ENCODE data around the gene ZCCHC9.

ZCCHC9 gene

DNA sequence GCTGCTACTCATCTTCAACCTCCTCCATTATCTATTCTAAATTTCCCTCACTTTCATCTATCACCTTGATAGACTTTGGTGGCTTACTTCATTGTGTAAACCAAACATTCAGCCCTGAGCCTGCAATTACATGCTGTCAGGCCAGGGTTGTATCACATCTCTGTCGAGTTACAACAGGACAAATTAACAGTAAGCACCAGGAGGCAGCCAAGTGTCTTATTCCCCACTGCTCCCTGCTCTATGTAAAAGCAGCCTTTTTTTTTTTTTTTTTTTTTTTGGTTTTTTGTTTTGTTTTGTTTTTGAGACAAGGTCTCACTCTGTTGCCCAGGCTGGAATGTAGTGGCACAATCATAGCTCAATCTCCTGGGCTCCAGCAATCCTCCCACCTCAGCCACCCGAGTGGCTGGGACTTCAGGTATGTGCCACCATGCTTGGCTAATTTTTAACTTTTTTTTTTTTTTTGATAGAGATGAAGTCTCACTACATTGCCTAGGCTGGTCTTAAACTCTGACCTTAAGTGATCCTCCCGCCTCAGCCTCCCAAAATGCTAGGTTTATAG is 15.2 kb upstream of the ZCCHC9 start:
- Histone ChIP-seq H3K18ac (ENCODE audit: low read length) (no peak overlapping the region), H3K9me3 (replicated peaks in 1 of 2; ENCODE audit: control insufficient read depth in 2 of 2, insufficient read depth in 1 of 2, low read depth in 1 of 2, low read length in 2 of 2) (peaks cover 0 to 8% of the 10 kb centered on the region in 2 donors), H2BK5ac (ENCODE audit: low read length) (no peak overlapping the region), H3K27ac (replicated peaks; ENCODE audit: low read length) (no peak overlapping the region), H2BK120ac (ENCODE audit: low read depth, low read length) (no peak overlapping the region), H3K36me3 (replicated peaks in 1 of 2; ENCODE audit: control insufficient read depth in 2 of 2, insufficient read depth in 2 of 2, low read length in 2 of 2) (peaks cover 0 to 2% of the 10 kb centered on the region in 2 donors), H3K9ac (ENCODE audit: low read depth, low read length, poor library complexity) (no peak overlapping the region), H3K27me3 (ENCODE audit: control insufficient read depth in 3 of 3, insufficient read depth in 3 of 3, low read depth in 1 of 3, low read length in 3 of 3) (no peaks in the 10 kb centered on the region), H4K91ac (ENCODE audit: low read depth, low read length, poor library complexity) (no peak overlapping the region), H2BK12ac (ENCODE audit: low read length) (no peak overlapping the region), H3K14ac (ENCODE audit: low read length) (no peak overlapping the region), H3K4me2 (ENCODE audit: insufficient read depth, low read length, poor library complexity, severe bottlenecking) (no peak overlapping the region), H3K4ac (ENCODE audit: low read length) (no peak overlapping the region), H4K8ac (ENCODE audit: low read depth, low read length) (no peak overlapping the region), H2BK15ac (ENCODE audit: low read length) (no peak overlapping the region), H3K4me1 (ENCODE audit: control insufficient read depth in 2 of 2, insufficient read depth in 1 of 2, low read depth in 1 of 2, low read length in 2 of 2) (no peaks in the 10 kb centered on the region), H2AK5ac (ENCODE audit: low read depth, low read length) (no peak overlapping the region), H3K79me1 (ENCODE audit: low read depth, low read length) (peaks cover 4% of the 10 kb centered on the region), H3K23ac (ENCODE audit: low read depth, low read length, poor library complexity) (no peak overlapping the region), H2AFZ (ENCODE audit: low read length) (no peak overlapping the region), H3K4me3 (ENCODE audit: low read length in 2 of 2) (no peak overlapping the region)
- no peak for DNase-seq (ENCODE audit: low spot score)
- no CpG with 5 or more reads among the region's 3 CpGs for WGBS, 2 donors (ENCODE audit: extremely low coverage in 2 of 2, insufficient read length in 2 of 2, insufficient replicate concordance in 1 of 2)

- Histone ChIP-seq H3K4me1 (ENCODE audit: control insufficient read depth in 2 of 2, insufficient read depth in 1 of 2, low read depth in 1 of 2, low read length in 2 of 2) (no peaks in the 10 kb centered on the region), H3K9me3 (replicated peaks in 1 of 2; ENCODE audit: control insufficient read depth in 2 of 2, insufficient read depth in 1 of 2, low read depth in 1 of 2, low read length in 2 of 2) (peaks cover 2 to 24% of the 10 kb centered on the region in 2 donors), H3K23ac (ENCODE audit: low read depth, low read length, poor library complexity) (no peak overlapping the region), H3K27me3 (ENCODE audit: control insufficient read depth in 3 of 3, insufficient read depth in 3 of 3, low read depth in 1 of 3, low read length in 3 of 3) (no peaks in the 10 kb centered on the region), H3K79me1 (ENCODE audit: low read depth, low read length) (peaks cover 4% of the 10 kb centered on the region), H3K4ac (ENCODE audit: low read length) (no peak overlapping the region), H4K91ac (ENCODE audit: low read depth, low read length, poor library complexity) (no peak overlapping the region), H3K4me2 (ENCODE audit: insufficient read depth, low read length, poor library complexity, severe bottlenecking) (no peak overlapping the region), H3K9ac (ENCODE audit: low read depth, low read length, poor library complexity) (no peak overlapping the region), H3K36me3 (replicated peaks in 1 of 2; ENCODE audit: control insufficient read depth in 2 of 2, insufficient read depth in 2 of 2, low read length in 2 of 2) (peaks cover 0 to 2% of the 10 kb centered on the region in 2 donors), H2BK15ac (ENCODE audit: low read length) (no peak overlapping the region), H2BK12ac (ENCODE audit: low read length) (no peak overlapping the region), H3K18ac (ENCODE audit: low read length) (no peak overlapping the region), H2AK5ac (ENCODE audit: low read depth, low read length) (no peak overlapping the region), H2BK120ac (ENCODE audit: low read depth, low read length) (no peak overlapping the region), H4K8ac (ENCODE audit: low read depth, low read length) (no peak overlapping the region), H3K4me3 (ENCODE audit: low read length in 2 of 2) (no peak overlapping the region), H2AFZ (ENCODE audit: low read length) (no peak overlapping the region), H3K27ac (replicated peaks; ENCODE audit: low read length) (no peak overlapping the region), H2BK5ac (ENCODE audit: low read length) (no peak overlapping the region), H3K14ac (ENCODE audit: low read length) (no peak overlapping the region)
- no peak for DNase-seq (ENCODE audit: low spot score)
- WGBS, 2 donors (ENCODE audit: extremely low coverage in 2 of 2, insufficient read length in 2 of 2, insufficient replicate concordance in 1 of 2) = no CpG with 5 or more reads among the region's 4 CpGs
Observed at GRCh38 chr5:81288021-81288433, 13.4 kb upstream of the ZCCHC9 start.

DNA sequence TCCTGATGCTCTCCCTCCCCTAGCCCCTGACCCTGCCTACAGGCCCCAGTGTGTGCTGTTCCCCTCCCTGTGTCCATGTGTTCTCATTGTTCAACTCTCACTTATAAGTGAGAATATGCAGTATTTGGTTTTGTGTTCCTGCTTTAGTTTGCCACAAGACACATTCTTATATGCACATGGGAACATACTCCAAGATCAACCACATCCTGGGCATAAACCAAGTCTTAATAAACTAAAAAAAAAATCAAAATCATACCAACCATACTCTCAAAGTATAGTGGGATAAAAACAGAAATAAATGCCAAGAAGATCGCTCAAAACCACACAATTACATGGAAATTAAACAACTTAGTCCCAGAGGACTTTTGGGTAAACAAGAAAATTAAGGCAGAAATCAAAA is 11.2 kb upstream of the ZCCHC9 start:
- H2BK120ac ChIP-seq (ENCODE audit: low read depth, low read length) = no peak overlapping the region
- no peak overlapping the region for H3K4ac ChIP-seq (ENCODE audit: low read length)
- DNase-seq (ENCODE audit: low spot score) = no peak
- no peak overlapping the region for H3K4me3 ChIP-seq (ENCODE audit: low read length in 2 of 2)
- H3K36me3 ChIP-seq (replicated peaks in 1 of 2; ENCODE audit: control insufficient read depth in 2 of 2, insufficient read depth in 2 of 2, low read length in 2 of 2) = peaks cover 2 to 5% of the 10 kb centered on the region in 2 donors
- H4K8ac ChIP-seq (ENCODE audit: low read depth, low read length) = no peak overlapping the region
- no CpG with 5 or more reads among the region's 1 CpG for WGBS, 2 donors (ENCODE audit: extremely low coverage in 2 of 2, insufficient read length in 2 of 2, insufficient replicate concordance in 1 of 2)
- H2BK5ac ChIP-seq (ENCODE audit: low read length) = no peak overlapping the region
- H3K79me1 ChIP-seq (ENCODE audit: low read depth, low read length) = peaks cover 4% of the 10 kb centered on the region
- no peak overlapping the region for H3K4me2 ChIP-seq (ENCODE audit: insufficient read depth, low read length, poor library complexity, severe bottlenecking)
- H3K18ac ChIP-seq (ENCODE audit: low read length) = no peak overlapping the region
- no peak overlapping the region for H2AFZ ChIP-seq (ENCODE audit: low read length)
- no peak overlapping the region for H3K14ac ChIP-seq (ENCODE audit: low read length)
- no peak overlapping the region for H3K27ac ChIP-seq (replicated peaks; ENCODE audit: low read length)
- no peak overlapping the region for H4K91ac ChIP-seq (ENCODE audit: low read depth, low read length, poor library complexity)
- no peaks in the 10 kb centered on the region for H3K27me3 ChIP-seq (ENCODE audit: control insufficient read depth in 3 of 3, insufficient read depth in 3 of 3, low read depth in 1 of 3, low read length in 3 of 3)
- no peak overlapping the region for H3K23ac ChIP-seq (ENCODE audit: low read depth, low read length, poor library complexity)
- H2BK12ac ChIP-seq (ENCODE audit: low read length) = no peak overlapping the region
- no peak overlapping the region for H2BK15ac ChIP-seq (ENCODE audit: low read length)
- no peaks in the 10 kb centered on the region for H3K4me1 ChIP-seq (ENCODE audit: control insufficient read depth in 2 of 2, insufficient read depth in 1 of 2, low read depth in 1 of 2, low read length in 2 of 2)
- no peak overlapping the region for H3K9ac ChIP-seq (ENCODE audit: low read depth, low read length, poor library complexity)
- no peak overlapping the region for H2AK5ac ChIP-seq (ENCODE audit: low read depth, low read length)
- H3K9me3 ChIP-seq (replicated peaks in 1 of 2; ENCODE audit: control insufficient read depth in 2 of 2, insufficient read depth in 1 of 2, low read depth in 1 of 2, low read length in 2 of 2) = peaks cover 2 to 41% of the 10 kb centered on the region in 2 donors

- no peak overlapping the region for H3K27ac ChIP-seq (replicated peaks; ENCODE audit: low read length)
- no peak overlapping the region for H4K8ac ChIP-seq (ENCODE audit: low read depth, low read length)
- H2BK15ac ChIP-seq (ENCODE audit: low read length) = no peak overlapping the region
- H2AK5ac ChIP-seq (ENCODE audit: low read depth, low read length) = no peak overlapping the region
- no peak overlapping the region for H3K4ac ChIP-seq (ENCODE audit: low read length)
- no peaks in the 10 kb centered on the region for H3K4me1 ChIP-seq (ENCODE audit: control insufficient read depth in 2 of 2, insufficient read depth in 1 of 2, low read depth in 1 of 2, low read length in 2 of 2)
- no peak overlapping the region for H3K9ac ChIP-seq (ENCODE audit: low read depth, low read length, poor library complexity)
- H4K91ac ChIP-seq (ENCODE audit: low read depth, low read length, poor library complexity) = no peak overlapping the region
- H2AFZ ChIP-seq (ENCODE audit: low read length) = no peak overlapping the region
- no peak overlapping the region for H3K4me2 ChIP-seq (ENCODE audit: insufficient read depth, low read length, poor library complexity, severe bottlenecking)
- peaks cover 2 to 41% of the 10 kb centered on the region in 2 donors for H3K9me3 ChIP-seq (replicated peaks in 1 of 2; ENCODE audit: control insufficient read depth in 2 of 2, insufficient read depth in 1 of 2, low read depth in 1 of 2, low read length in 2 of 2)
- no peaks in the 10 kb centered on the region for H3K27me3 ChIP-seq (ENCODE audit: control insufficient read depth in 3 of 3, insufficient read depth in 3 of 3, low read depth in 1 of 3, low read length in 3 of 3)
- no peak overlapping the region for H3K18ac ChIP-seq (ENCODE audit: low read length)
- H3K79me1 ChIP-seq (ENCODE audit: low read depth, low read length) = peaks cover 4% of the 10 kb centered on the region
- no CpG with 5 or more reads among the region's 2 CpGs for WGBS, 2 donors (ENCODE audit: extremely low coverage in 2 of 2, insufficient read length in 2 of 2, insufficient replicate concordance in 1 of 2)
- H3K4me3 ChIP-seq (ENCODE audit: low read length in 2 of 2) = no peak overlapping the region
- H3K36me3 ChIP-seq (replicated peaks in 1 of 2; ENCODE audit: control insufficient read depth in 2 of 2, insufficient read depth in 2 of 2, low read length in 2 of 2) = peaks cover 2 to 7% of the 10 kb centered on the region in 2 donors
- no peak overlapping the region for H2BK5ac ChIP-seq (ENCODE audit: low read length)
- DNase-seq (ENCODE audit: low spot score) = no peak
- no peak overlapping the region for H3K14ac ChIP-seq (ENCODE audit: low read length)
- no peak overlapping the region for H2BK12ac ChIP-seq (ENCODE audit: low read length)
- H3K23ac ChIP-seq (ENCODE audit: low read depth, low read length, poor library complexity) = no peak overlapping the region
- H2BK120ac ChIP-seq (ENCODE audit: low read depth, low read length) = no peak overlapping the region
Observed at GRCh38 chr5:81292130-81292529, 9.3 kb upstream of the ZCCHC9 start.

Measured in neuronal stem cell (in vitro differentiated cells).